IMR-90 (cell line): Measurements from ENCODE around the gene KLF9. TPM values are rescaled to one million over a fixed set of nuclear protein-coding genes. Genes with fewer than 3 reads are reported as not detected.
A peak's percentile ranks its signal among the peaks of the same experiment; 100 is the strongest.

Experiments
- ATAC-seq: fragments of 200-7000 bp; cut with Tn5 transposase; 2 replicates; pipeline ENCODE4 v1.9.1; 2020; ENCODE audit warnings: low read depth, mild to moderate bottlenecking, moderate library complexity
- BruUV-seq: library from RNA; stranded (reverse); fragments of 400-500 nt; replicated peaks from 2 replicates; lab custom pipeline; 2021; lab: Mats Ljungman, UMichigan
- CTCF ChIA-PET: fragments of 300-600 bp; formaldehyde crosslinking; extraction: SDS; loops from one replicate; lab custom pipeline; 2021; ENCODE audit warnings: antibody characterized with exemption; lab: Yijun Ruan, JAX
- POLR2A ChIA-PET: fragments of 300-600 bp; sonication (Branson Sonifier 250); formaldehyde crosslinking; loops from one replicate; lab custom pipeline; 2022; ENCODE audit warnings: antibody characterized with exemption; ENCODE audit not compliant: unreplicated experiment; lab: Charles Lee
- DNase-seq: peaks from one replicate; pipeline ENCODE4 v3.0.0; 2013
- H2AFZ ChIP-seq: replicated peaks from 2 replicates; pipeline ENCODE3; 2013; ENCODE audit warnings: low read length, mild to moderate bottlenecking; ENCODE audit not compliant: poor library complexity
- H2AK5ac ChIP-seq: 2 replicates; pipeline ENCODE4 v1.6.1; 2013; ENCODE audit warnings: low read depth, low read length, inconsistent platforms
- H2AK9ac ChIP-seq: replicated peaks from 2 replicates; pipeline ENCODE3; 2013; ENCODE audit warnings: mild to moderate bottlenecking, low read depth, low read length, moderate library complexity; ENCODE audit not compliant: poor library complexity
- H2BK120ac ChIP-seq: 2 replicates; pipeline ENCODE4 v1.6.1; 2013; ENCODE audit warnings: low read depth, low read length, inconsistent platforms
- H2BK15ac ChIP-seq: 3 replicates; pipeline ENCODE4 v1.6.1; 2013; ENCODE audit warnings: low read depth, low read length, inconsistent platforms
- H2BK20ac ChIP-seq: 2 replicates; pipeline ENCODE4 v1.6.1; 2013; ENCODE audit warnings: low read depth, mild to moderate bottlenecking, inconsistent platforms, low read length, moderate library complexity
- H2BK5ac ChIP-seq: 2 replicates; pipeline ENCODE4 v1.6.1; 2013; ENCODE audit warnings: mild to moderate bottlenecking, low read depth, low read length, inconsistent platforms; ENCODE audit not compliant: poor library complexity, severe bottlenecking
- H3K14ac ChIP-seq: replicated peaks from 2 replicates; pipeline ENCODE4 v1.6.1; 2013; ENCODE audit warnings: low read depth, low read length, inconsistent platforms
- H3K18ac ChIP-seq: 2 replicates; pipeline ENCODE4 v1.6.1; 2013; ENCODE audit warnings: low read depth, low read length, control low read depth
- H3K23ac ChIP-seq: 2 replicates; pipeline ENCODE4 v1.6.1; 2013; ENCODE audit warnings: low read depth, low read length, inconsistent platforms
- H3K27ac ChIP-seq: 2 replicates; pipeline ENCODE4 v1.5.1; 2013; ENCODE audit warnings: mild to moderate bottlenecking, control low read depth, low read length; ENCODE audit not compliant: insufficient read depth
- H3K27me3 ChIP-seq: 2 replicates; pipeline ENCODE4 v1.6.1; 2013; ENCODE audit warnings: low read length; ENCODE audit not compliant: control insufficient read depth, insufficient read depth
- H3K36me3 ChIP-seq: 2 replicates; pipeline ENCODE4 v1.6.1; 2013; ENCODE audit warnings: low read length, mixed read lengths; ENCODE audit not compliant: control insufficient read depth, insufficient read depth
- H3K4ac ChIP-seq: 2 replicates; pipeline ENCODE4 v1.6.1; 2013; ENCODE audit warnings: low read depth, low read length, inconsistent platforms
- H3K4me1 ChIP-seq: 2 replicates; pipeline ENCODE4 v1.6.1; 2013; ENCODE audit warnings: low read length, mixed read lengths; ENCODE audit not compliant: control insufficient read depth, insufficient read depth
- H3K4me2 ChIP-seq: 2 replicates; pipeline ENCODE4 v1.6.1; 2013; ENCODE audit warnings: low read depth, mild to moderate bottlenecking, control low read depth, low read length, moderate library complexity
- H3K4me3 ChIP-seq: 2 replicates; pipeline ENCODE4 v1.5.1; 2013; ENCODE audit warnings: low read depth, mild to moderate bottlenecking, control low read depth, low read length, moderate library complexity; ENCODE audit not compliant: insufficient read depth
- H3K56ac ChIP-seq: 2 replicates; pipeline ENCODE4 v1.6.1; 2013; ENCODE audit warnings: low read length, inconsistent platforms; ENCODE audit not compliant: insufficient read depth; ENCODE audit errors: extremely low read depth
- H3K79me1 ChIP-seq, 2 experiments: 2 replicates each; pipeline ENCODE4 v1.6.1; 2013; ENCODE audit warnings: low read length in 2 of 2, inconsistent platforms in 1 of 2, low read depth in 1 of 2
- H3K9ac ChIP-seq: 2 replicates; pipeline ENCODE4 v1.6.1; 2013; ENCODE audit warnings: low read depth, low read length, control low read depth
- H3K9me1 ChIP-seq: 2 replicates; pipeline ENCODE4 v1.6.1; 2013; ENCODE audit warnings: low read length, inconsistent platforms; ENCODE audit not compliant: insufficient read depth
- H3K9me3 ChIP-seq: 2 replicates; pipeline ENCODE4 v1.6.1; 2013; ENCODE audit warnings: low read length; ENCODE audit not compliant: control insufficient read depth, insufficient read depth
- H4K20me1 ChIP-seq: 2 replicates; pipeline ENCODE4 v1.6.1; 2013; ENCODE audit warnings: low read length, inconsistent platforms; ENCODE audit not compliant: insufficient read depth
- H4K5ac ChIP-seq: 2 replicates; pipeline ENCODE4 v1.6.1; 2013; ENCODE audit warnings: mild to moderate bottlenecking, low read depth, low read length, control low read depth
- H4K8ac ChIP-seq, 2 experiments: 2 replicates each; pipeline ENCODE4 v1.6.1; 2013; ENCODE audit warnings: low read depth in 2 of 2, low read length in 2 of 2, control low read depth in 1 of 2, inconsistent platforms in 1 of 2
- H4K91ac ChIP-seq: 2 replicates; pipeline ENCODE4 v1.6.1; 2013; ENCODE audit warnings: low read depth, low read length, inconsistent platforms; ENCODE audit not compliant: insufficient read depth
- FOS ChIP-seq: fragments of 150-350 bp; IDR thresholded peaks from 2 replicates; pipeline ENCODE4 v1.6.1; 2016; ENCODE audit warnings: low read depth, low read length
- NFE2L2 ChIP-seq: fragments of 150-350 bp; IDR thresholded peaks from 2 replicates; pipeline ENCODE4 v1.6.1; 2016; ENCODE audit warnings: low read depth, mild to moderate bottlenecking, low read length
- WGBS, 2 experiments: methylation state at CpG; one replicate each; pipeline versions ENCODE4 v1.1.5 to v1.1.7; 2013; ENCODE audit warnings: missing lambda C conversion rate in 2 of 2; ENCODE audit not compliant: insufficient read length in 1 of 2; ENCODE audit errors: extremely low coverage in 2 of 2; 5-methylcytosine and 5-hydroxymethylcytosine counted together
- dilution Hi-C: fragments of 300-500 bp; cut with HindIII; formaldehyde crosslinking; loops from one replicate; pipeline ENCODE4 v1.14.3; 2018; ENCODE audit warnings: low sequenced_read_pairs; ENCODE audit not compliant: unreplicated experiment
- in situ Hi-C: fragments of 300-500 bp; cut with MboI; formaldehyde crosslinking; loops from 3 replicates; pipeline ENCODE4 v1.14.3; 2019; ENCODE audit warnings: low sequenced_read_pairs, inconsistent platforms, mixed read lengths
- intact Hi-C: fragments of 100-400 bp; cut with micrococcal nuclease; formaldehyde crosslinking; loops from 2 replicates; pipeline ENCODE4 v1.10.0; 2022
- polyA plus RNA-seq, 3 experiments: library from polyadenylated mRNA; depleted of rRNA; stranded (reverse); fragments of >200 nt; gene quantifications; 2 replicates each; pipeline ENCODE4 v1.2.3, GENCODE V29; 2012; ENCODE audit warnings: low replicate concordance in 1 of 3
- total RNA-seq: library from RNA; depleted of rRNA; stranded (reverse); fragments of >200 nt; gene quantifications from 2 replicates; pipeline ENCODE4 v1.2.3, GENCODE V29; 2012

The KLF9 gene
- total and polyA plus RNA-seq, 2 of the 4 experiments (the other 2 are of a cell fraction): 4.1 to 7.5 TPM

GRCh38 chr9:70439991-70440706 is 25.7 kb upstream of the KLF9 start:
- Histone ChIP-seq H4K20me1 (no peaks in the 10 kb centered on the region), H4K91ac (no peak overlapping the region), H3K36me3 (no peaks in the 10 kb centered on the region), H2BK20ac (peak overlapping the region; percentile 33; the same call in 1 of the 2 replicates), H2BK15ac (peak overlapping the region; percentile 72; the same call in 1 of the 3 replicates), H3K14ac (no peak overlapping the region), H2BK5ac (peak overlapping the region; percentile 21), H4K5ac (no peak overlapping the region), H2AK9ac (no peak overlapping the region), H3K27me3 (no peaks in the 10 kb centered on the region), H3K27ac (peak overlapping the region; percentile 54; the same call in 1 of the 2 replicates), H3K4me3 (no peak overlapping the region), H3K23ac (no peak overlapping the region), H3K9ac (no peak overlapping the region), H3K9me3 (no peaks in the 10 kb centered on the region), H3K4ac (no peak overlapping the region), H3K4me1 (peaks cover 11% of the 10 kb centered on the region), H3K9me1 (peaks cover 10% of the 10 kb centered on the region), H4K8ac (no peak overlapping the region), H3K4me2 (peak overlapping the region; percentile 49), H3K79me1 (no peaks in the 10 kb centered on the region), H2BK120ac (peak overlapping the region; percentile 51; the same call in 1 of the 2 replicates), H3K18ac (peak overlapping the region; percentile 16; the same call in 1 of the 2 replicates), H2AK5ac (no peak overlapping the region), H3K56ac (no peak overlapping the region), H2AFZ (no peak overlapping the region)
- POLR2A ChIA-PET: interaction anchor here (0.7 kb wide), 1 partner anchor 20 kb away, joined by 3 read pairs; no protein-coding TSS in a partner anchor
- no CpG with 5 or more reads among the region's 5 CpGs for WGBS, 2 experiments
- TF ChIP-seq FOS (peak; percentile 65), NFE2L2 (no peak)
- DNase-seq (peak; percentile 90), ATAC-seq (peak; percentile 74)
- intact Hi-C loops (no loop called here), dilution Hi-C loops (no loop called here), in situ Hi-C loops (loop anchor here (25.0 kb wide), 1 partner anchor 1297 kb away; no protein-coding TSS in a partner anchor)
- no TSS peak for BruUV-seq
- CTCF ChIA-PET: interaction anchor here (0.6 kb wide), 1 partner anchor 62 kb away, joined by 3 read pairs; no protein-coding TSS in a partner anchor
